ENCODE measurements around the gene MKKS.

Gene MKKS

GRCh38 chr20:10368702-10369041, 65.3 kb downstream of the MKKS start:
- no peak for DNase-seq (ENCODE audit: low spot score)

GRCh38 chr20:10367943-10368701, 65.9 kb downstream of the MKKS start:
- DNase-seq (ENCODE audit: low spot score): no peak

- no peak for DNase-seq (ENCODE audit: low spot score)
These were observed 66.4 kb downstream of the MKKS start for GRCh38 chr20:10367693-10367942.

- no peak for DNase-seq (ENCODE audit: low spot score)
These were observed 66.9 kb downstream of the MKKS start for GRCh38 chr20:10366898-10367692.

- DNase-seq (ENCODE audit: low spot score): no peak
These were observed 71.3 kb downstream of the MKKS start for GRCh38 chr20:10362674-10363073.

- no peak for DNase-seq (ENCODE audit: low spot score)
These were observed 73.1 kb downstream of the MKKS start for GRCh38 chr20:10360878-10361277.

- DNase-seq (ENCODE audit: low spot score): no peak
These were observed 74.4 kb downstream of the MKKS start for GRCh38 chr20:10359621-10360040.

- no peak for DNase-seq (ENCODE audit: low spot score)
These were observed 76.0 kb downstream of the MKKS start for GRCh38 chr20:10357974-10358373.

- no peak for DNase-seq (ENCODE audit: low spot score)
These were observed 76.8 kb downstream of the MKKS start for GRCh38 chr20:10357061-10357708.

GRCh38 chr20:10356628-10357027, 77.4 kb downstream of the MKKS start:
- no peak for DNase-seq (ENCODE audit: low spot score)

- DNase-seq (ENCODE audit: low spot score): no peak
These were observed 80.8 kb downstream of the MKKS start for GRCh38 chr20:10352934-10353824.
